Dedifferentiated amniotic fluid mesenchymal stem cell (primary cell): ENCODE data around the gene SFT2D1.

Experiments
- DNase-seq: peaks from one replicate; pipeline ENCODE4 v3.0.0-alpha.2; 2016; ENCODE audit errors: extremely low spot score

SFT2D1 gene

DNA sequence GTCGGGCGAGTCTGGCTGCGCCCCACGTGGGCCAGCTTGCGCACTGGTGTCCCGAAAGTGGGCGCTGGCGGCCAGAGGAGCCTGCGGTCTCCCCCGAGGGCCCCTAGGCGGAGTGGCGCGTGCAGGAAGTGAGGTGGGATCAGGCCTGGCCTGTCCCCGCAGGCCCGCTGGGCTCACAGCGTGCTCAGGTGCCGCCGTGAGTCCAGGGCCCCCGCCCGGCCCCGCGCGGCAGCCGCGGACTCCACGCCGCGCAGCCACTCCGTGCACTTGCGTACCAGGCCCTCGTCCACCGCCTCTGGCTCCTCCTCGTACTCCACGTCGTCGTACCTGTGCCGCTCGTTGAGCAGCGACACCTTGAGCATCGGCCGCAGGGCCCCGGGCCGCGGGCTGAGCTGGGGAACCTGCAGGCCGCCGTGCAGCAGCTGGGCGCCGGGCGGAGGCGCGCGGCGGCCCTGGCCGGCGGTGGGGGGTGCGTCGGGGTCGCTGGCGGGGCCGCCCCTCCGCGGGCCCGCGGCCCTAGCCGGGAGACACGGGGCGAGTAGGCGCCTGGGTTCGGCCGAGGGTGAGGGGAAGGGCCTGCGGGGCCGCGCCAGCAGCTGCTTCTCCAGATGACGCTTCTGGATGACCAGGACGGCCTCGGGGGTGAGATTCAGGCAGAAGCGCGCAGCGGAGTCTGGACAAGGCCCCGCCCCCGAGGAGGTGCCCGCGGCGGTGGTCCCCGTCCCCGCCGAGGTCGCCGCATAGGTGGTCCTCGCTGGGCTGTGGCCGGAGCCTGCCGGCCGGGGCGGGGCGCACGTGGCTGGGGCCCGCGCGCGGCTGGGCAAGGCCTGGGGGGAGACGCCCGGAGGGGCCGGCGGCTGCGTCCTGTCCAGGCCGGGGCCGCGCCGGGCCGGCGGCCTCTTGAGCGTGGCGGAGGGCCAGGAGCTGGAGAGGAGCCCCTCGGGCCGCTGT is 35.0 kb downstream of the SFT2D1 start:
- no peak for DNase-seq

DNA sequence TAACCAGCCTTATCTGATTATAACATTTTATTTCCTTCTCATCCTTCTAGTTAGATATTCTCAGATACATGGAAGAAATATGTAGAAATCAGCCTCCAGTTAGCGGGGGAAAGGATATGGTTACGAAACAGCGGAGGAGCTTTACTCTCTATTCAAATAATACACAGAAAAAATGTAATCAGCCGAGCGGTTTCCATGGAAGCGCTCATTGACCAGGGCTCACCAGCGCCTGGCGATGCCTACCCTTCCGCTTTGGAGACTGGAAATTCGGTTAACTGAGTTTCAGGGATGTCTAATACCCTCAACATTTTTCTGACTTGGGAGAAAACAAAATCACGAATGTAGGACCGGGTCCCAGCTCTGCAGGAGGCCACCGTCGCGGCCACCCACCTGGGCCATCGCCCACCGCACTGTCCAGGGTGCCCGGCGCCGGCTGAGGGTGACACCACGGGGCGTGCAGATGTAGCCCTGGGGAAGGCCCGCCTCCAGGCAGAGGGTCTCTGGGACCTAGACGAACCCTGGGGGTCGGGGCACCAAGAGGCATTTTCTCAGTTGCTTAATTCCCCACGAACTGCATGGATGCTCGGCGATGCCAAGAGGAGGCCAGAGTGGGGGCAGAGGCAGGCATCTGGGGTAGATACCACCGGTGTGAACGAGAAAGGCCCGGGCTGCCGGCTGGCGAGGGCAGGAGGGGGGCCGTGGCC is 35.8 kb downstream of the SFT2D1 start:
- no peak for DNase-seq

DNA sequence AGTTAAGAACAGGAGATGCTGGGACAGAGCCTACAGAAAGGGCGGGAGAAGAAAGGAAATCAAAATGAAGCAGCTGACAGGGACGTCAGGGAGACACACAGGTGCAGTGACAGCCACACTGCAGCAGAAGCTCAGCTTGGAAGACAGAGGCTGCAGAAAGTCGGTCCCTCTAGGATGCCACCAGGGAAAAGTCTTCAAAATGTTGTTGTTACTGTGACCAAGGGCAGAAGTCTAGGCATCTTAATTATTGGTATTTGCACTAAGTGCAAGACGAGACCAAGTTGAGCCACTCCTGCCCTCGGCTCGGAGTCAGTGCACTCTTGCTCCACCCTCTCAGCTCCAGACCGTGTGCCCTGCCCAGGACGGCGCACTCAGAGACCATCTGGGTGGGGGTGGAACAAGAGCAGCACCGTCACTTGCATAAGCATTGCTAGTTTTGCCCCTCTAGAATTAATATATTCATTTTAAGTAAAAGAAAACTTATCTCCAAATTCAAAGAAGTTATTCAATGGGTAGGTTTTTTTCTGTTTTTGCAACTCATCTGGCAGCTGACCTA is 36.7 kb downstream of the SFT2D1 start:
- DNase-seq: no peak

GRCh38 chr6:166304106-166304505 is 38.2 kb downstream of the SFT2D1 start:
- no peak for DNase-seq

- no peak for DNase-seq
These were observed 40.5 kb downstream of the SFT2D1 start for GRCh38 chr6:166301611-166302529.

DNA sequence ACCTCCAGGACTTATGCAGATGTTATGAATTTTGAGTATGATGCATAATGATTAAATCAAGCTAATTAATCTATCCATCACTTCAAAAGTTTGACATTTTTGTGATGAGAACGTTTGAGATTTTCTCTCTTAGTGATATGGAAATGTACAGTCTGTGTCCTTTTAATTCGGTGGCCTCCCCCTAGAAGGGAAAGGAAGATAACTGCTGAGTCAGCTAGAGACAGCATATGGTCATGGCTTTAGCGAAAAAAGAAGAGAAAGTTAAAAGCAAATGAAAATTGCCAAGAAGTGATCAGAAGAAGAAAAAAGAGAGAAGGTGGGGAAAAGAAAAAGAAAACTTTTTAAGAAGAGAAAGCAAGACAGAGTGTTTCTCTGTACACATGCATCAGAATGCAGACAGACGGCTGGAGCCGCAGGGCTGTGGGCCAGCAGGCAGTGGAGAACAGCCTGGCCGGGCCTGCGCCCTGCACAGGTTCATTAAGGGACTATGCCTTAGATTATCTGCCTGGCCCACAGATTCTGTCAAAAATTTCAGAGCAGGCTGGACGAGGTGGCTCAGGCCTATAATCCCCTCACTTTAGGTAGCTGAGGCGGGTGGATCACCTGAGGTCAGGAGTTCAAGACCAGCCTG is 41.9 kb downstream of the SFT2D1 start:
- no peak for DNase-seq

GRCh38 chr6:166297606-166298005 is 44.7 kb downstream of the SFT2D1 start:
- no peak for DNase-seq

- DNase-seq: no peak
These were observed 46.1 kb downstream of the SFT2D1 start for GRCh38 chr6:166296035-166296883.

GRCh38 chr6:166293731-166294584 is 48.4 kb downstream of the SFT2D1 start:
- DNase-seq: no peak

- no peak for DNase-seq
These were observed 52.9 kb downstream of the SFT2D1 start for GRCh38 chr6:166289207-166290060.

DNA sequence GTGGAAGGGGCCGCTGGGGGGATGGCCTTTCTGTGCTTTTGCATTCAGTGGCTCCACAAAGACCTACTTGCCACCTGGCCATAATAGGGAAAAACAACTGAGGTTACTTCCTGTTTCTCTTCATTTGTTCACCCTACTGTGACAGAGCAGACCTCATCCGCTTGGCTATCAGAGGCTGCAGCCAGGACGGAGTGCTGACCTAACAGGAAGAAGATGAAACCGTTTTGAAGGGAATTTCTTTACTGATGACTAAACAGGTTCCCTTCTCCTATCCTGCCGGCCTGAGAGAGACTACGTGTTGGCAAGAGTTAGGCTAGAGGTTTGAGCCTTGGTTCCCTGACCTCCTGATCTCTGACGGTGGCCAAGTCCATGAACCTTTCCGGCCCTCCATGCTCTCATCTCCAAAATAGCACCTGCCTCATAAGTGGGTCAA is 55.5 kb downstream of the SFT2D1 start:
- DNase-seq: no peak

DNA sequence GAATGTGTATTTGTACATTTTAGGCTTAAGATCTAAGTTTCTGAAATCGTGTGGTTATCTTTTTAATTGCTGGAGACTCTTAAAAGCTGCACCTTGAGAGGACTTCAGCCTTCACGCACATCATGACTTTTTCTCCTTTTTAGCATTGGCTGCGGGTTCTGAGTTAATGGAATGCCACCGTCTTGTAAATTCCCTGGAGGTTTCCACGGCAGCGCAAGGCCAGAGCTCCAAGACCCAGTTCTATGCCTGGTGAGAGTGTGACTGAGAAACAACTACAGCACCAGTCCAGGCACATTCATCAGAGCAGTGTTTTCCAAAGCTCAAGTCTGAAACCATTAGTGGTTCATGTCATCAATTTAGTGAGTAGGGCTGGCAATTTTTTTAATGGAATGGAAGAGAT is 57.1 kb downstream of the SFT2D1 start:
- no peak for DNase-seq

DNA sequence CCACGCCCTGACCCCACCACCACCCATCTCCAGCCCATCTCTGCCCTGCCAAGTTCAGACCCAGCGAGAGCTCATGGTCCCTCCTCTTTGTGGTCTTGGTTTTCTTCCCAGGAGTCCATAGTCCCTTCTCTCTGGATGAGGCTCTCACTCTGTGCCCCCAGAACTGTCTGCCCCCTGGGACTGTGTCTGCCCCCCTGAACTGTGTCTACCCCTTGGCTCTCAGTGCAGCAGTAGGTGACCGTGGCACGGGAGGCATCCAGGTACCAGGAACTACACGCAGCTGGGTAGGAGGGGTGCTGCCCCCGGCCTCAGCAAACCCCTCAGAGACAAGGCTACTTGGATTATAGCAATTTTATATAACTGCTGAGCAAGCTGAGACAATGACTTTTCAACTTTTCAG is 57.7 kb downstream of the SFT2D1 start:
- no peak for DNase-seq

DNA sequence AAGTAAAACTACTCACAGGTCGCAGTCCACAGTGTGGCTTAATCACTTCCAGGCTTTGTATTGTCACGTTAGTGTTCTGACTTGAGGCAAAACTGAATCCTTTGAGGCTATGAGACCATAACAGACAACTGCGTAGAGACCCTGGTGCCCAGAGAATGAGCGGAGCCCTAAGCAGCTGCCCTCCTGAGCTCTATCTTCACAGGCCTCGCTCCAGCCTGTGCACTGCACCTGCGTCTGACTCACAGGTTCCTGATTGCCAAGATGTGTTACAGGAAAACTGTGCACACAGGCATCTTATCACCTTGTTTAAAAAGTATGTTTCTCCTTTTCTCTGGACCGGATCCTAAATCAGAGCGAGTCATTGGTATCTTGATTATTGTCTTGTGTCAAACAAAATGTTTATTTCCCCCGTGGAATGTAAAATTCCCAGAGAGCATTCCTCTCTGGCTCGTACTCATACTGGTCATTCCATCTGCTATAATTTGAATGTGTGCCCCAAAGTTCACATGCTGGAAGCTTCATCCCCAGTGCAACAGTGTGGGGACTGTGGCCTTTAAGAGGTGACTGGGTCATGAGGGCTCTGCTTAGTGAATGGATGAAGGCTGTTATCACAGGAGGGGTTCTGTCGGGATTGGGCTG is 59.8 kb downstream of the SFT2D1 start:
- DNase-seq: no peak

DNA sequence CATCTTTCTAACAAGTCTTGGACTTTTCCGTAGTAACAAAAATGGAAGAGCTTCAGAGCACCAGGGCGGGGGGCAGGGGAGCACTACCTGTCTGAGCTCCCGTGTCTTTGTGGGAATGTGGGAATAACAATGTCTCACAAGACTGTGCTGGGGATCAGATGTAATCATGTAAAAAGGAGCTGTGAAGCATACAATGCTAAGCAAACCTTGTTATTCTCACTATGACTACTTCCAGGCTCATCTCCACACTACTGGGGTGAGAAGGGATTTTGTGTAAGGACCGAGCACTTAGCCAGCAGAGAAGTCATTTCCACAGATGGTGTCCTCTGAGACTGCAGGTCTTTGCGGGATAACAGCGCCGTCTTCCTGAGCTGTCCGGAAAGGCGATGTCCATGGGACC is 61.2 kb downstream of the SFT2D1 start:
- DNase-seq: no peak

- DNase-seq: no peak
These were observed 63.0 kb downstream of the SFT2D1 start for GRCh38 chr6:166279393-166279679.

GRCh38 chr6:166278579-166279392 is 63.6 kb downstream of the SFT2D1 start:
- no peak for DNase-seq
